ACC112 (cell line): ENCODE results near the gene ABTB2.
A peak's percentile ranks its signal among the peaks of the same experiment; 100 is the strongest.

Experiments used
- H2AFZ ChIP-seq: fragments of 200-600 bp; sonication (generic); one replicate; pipeline ENCODE4 v1.6.0; 2017; ENCODE audit warnings: antibody characterized with exemption, low read length; ENCODE audit not compliant: unreplicated experiment
- H3K27ac ChIP-seq: fragments of 200-600 bp; sonication (generic); 2 replicates; pipeline ENCODE4 v1.5.1; 2014; ENCODE audit warnings: low read depth, mild to moderate bottlenecking, antibody characterized with exemption, low read length, moderate library complexity
- H3K27me3 ChIP-seq: fragments of 200-600 bp; sonication (generic); 2 replicates; pipeline ENCODE4 v1.6.1; 2014; ENCODE audit warnings: mild to moderate bottlenecking, antibody characterized with exemption, low read length, moderate library complexity, mixed read lengths; ENCODE audit not compliant: insufficient read depth
- H3K36me3 ChIP-seq: fragments of 200-600 bp; sonication (generic); 2 replicates; pipeline ENCODE4 v1.6.1; 2016; ENCODE audit warnings: mild to moderate bottlenecking, antibody characterized with exemption, low read length, moderate library complexity, mixed read lengths; ENCODE audit not compliant: insufficient read depth
- H3K4me1 ChIP-seq: fragments of 200-600 bp; sonication (generic); one replicate; pipeline ENCODE4 v1.6.1; 2016; ENCODE audit warnings: low read length, mixed read lengths; ENCODE audit not compliant: insufficient read depth, unreplicated experiment, control insufficient read depth
- H3K4me3 ChIP-seq: fragments of 200-600 bp; sonication (generic); 2 replicates; pipeline ENCODE4 v1.5.1; 2014; ENCODE audit warnings: mild to moderate bottlenecking, low read depth, low read length
- H3K79me2 ChIP-seq: fragments of 200-600 bp; sonication (generic); one replicate; pipeline ENCODE4 v1.6.0; 2016; ENCODE audit warnings: low read length; ENCODE audit not compliant: control insufficient read depth, unreplicated experiment, insufficient read depth

Gene ABTB2

GRCh38 chr11:34290926-34291325 lies 66.9 kb downstream of the ABTB2 start:
- H3K36me3 ChIP-seq = no peaks in the 10 kb centered on the region
- no peaks in the 10 kb centered on the region for H3K4me1 ChIP-seq
- no peak overlapping the region for H3K4me3 ChIP-seq
- H2AFZ ChIP-seq = no peak overlapping the region
- no peak overlapping the region for H3K27ac ChIP-seq
- no peaks in the 10 kb centered on the region for H3K79me2 ChIP-seq
- no peaks in the 10 kb centered on the region for H3K27me3 ChIP-seq

GRCh38 chr11:34288492-34288891 lies 69.3 kb downstream of the ABTB2 start:
- Histone ChIP-seq H3K27me3 (no peaks in the 10 kb centered on the region), H3K79me2 (no peaks in the 10 kb centered on the region), H3K27ac (no peak overlapping the region), H3K4me3 (no peak overlapping the region), H3K4me1 (no peaks in the 10 kb centered on the region), H3K36me3 (no peaks in the 10 kb centered on the region), H2AFZ (no peak overlapping the region)

DNA sequence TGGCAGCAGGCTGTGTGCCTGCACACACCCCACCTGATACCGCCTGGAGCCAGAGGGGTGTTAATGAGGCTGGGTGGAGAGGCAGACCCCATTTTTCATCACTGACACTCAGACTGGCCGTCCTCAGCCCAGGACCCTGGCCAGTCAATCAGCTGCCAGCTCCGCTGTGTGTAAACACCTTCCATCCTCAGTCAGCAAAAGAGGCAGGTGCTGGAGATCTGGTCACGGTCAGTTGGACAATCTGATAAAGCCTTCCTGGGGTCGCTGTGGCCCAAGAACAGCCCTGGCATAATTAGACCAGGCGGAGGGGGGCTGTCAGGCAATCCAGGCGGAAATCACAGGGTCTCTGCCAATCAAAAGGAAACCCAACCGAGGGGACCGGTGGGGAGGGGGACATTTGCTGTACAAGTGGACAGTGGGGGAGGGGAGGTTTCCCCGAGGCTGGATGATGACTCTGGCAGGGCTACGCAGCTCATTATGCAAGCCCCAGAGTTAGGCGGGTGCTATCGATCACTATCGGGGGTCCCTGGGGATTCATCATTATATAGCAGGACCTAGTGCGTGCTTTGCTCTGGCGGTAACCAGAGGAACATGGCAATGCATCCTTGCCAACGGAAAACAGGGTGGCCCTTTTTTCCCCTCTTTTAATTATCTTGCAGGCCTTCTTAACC lies 72.9 kb downstream of the ABTB2 start:
- H2AFZ ChIP-seq = no peak overlapping the region
- H3K27me3 ChIP-seq = no peaks in the 10 kb centered on the region
- peaks cover 10% of the 10 kb centered on the region for H3K4me1 ChIP-seq
- H3K36me3 ChIP-seq = no peaks in the 10 kb centered on the region
- H3K27ac ChIP-seq = no peak overlapping the region
- H3K79me2 ChIP-seq = no peaks in the 10 kb centered on the region
- H3K4me3 ChIP-seq = no peak overlapping the region

DNA sequence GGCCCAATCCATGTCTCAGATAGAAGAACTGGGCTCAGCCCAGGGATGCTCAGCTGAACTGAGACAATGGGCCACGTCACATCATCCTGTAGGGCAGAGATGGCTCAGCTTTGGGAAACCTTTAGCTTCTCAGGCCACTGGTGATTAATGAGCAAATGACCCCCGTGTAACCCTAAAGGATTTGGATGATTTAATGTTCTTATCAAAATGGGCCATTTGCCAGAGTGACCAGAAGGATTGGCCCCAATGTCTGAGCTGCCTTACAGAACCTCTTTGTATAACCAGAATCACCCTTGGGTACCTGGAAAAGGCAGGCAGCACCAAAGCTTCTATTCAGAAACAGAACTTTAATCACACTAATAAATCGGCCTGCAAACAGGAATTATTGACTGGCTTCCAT lies 73.7 kb downstream of the ABTB2 start:
- no peaks in the 10 kb centered on the region for H3K79me2 ChIP-seq
- no peaks in the 10 kb centered on the region for H3K36me3 ChIP-seq
- H3K27ac ChIP-seq = no peak overlapping the region
- H3K27me3 ChIP-seq = no peaks in the 10 kb centered on the region
- no peak overlapping the region for H2AFZ ChIP-seq
- peaks cover 10% of the 10 kb centered on the region for H3K4me1 ChIP-seq
- no peak overlapping the region for H3K4me3 ChIP-seq

GRCh38 chr11:34280945-34281872 lies 76.6 kb downstream of the ABTB2 start:
- Histone ChIP-seq H3K4me1 (peaks cover 10% of the 10 kb centered on the region), H3K27me3 (no peaks in the 10 kb centered on the region), H3K79me2 (no peaks in the 10 kb centered on the region), H3K4me3 (no peak overlapping the region), H3K27ac (no peak overlapping the region), H3K36me3 (no peaks in the 10 kb centered on the region), H2AFZ (no peak overlapping the region)

DNA sequence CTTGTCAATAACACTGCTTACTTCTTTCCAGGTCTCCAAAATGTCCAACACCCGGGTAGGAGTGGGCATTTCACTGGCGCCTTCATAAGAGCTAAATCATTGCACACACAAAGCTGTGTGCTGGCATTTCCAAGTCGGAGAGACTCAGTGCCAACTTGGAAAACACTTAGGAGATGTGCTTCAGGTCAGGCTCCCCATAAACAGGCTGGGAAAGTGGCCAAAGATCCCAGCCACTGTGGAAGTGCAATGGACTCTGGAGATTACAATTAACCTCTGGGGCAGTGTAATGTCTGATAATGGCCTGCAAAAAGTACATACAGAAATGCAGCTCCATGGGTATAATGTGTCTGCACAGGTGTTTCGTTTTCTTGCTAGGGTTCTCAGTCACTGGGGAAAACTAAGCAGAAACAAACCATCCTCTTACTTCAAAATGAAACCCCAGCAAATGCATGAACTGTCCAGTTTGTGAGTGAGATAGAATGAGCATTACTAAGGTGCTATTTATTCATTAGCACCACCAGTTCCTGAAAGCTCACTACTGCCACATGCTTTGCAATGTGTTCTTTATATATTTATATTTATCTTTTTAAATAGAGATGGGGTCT lies 79.0 kb downstream of the ABTB2 start:
- no peak overlapping the region for H3K4me3 ChIP-seq
- H2AFZ ChIP-seq = no peak overlapping the region
- no peak overlapping the region for H3K27ac ChIP-seq
- H3K27me3 ChIP-seq = no peaks in the 10 kb centered on the region
- no peaks in the 10 kb centered on the region for H3K79me2 ChIP-seq
- peaks cover 31% of the 10 kb centered on the region for H3K4me1 ChIP-seq
- no peaks in the 10 kb centered on the region for H3K36me3 ChIP-seq

GRCh38 chr11:34278175-34278574 lies 79.6 kb downstream of the ABTB2 start:
- Histone ChIP-seq H3K79me2 (peaks cover 3% of the 10 kb centered on the region), H2AFZ (no peak overlapping the region), H3K27me3 (no peaks in the 10 kb centered on the region), H3K4me3 (no peak overlapping the region), H3K27ac (no peak overlapping the region), H3K36me3 (no peaks in the 10 kb centered on the region), H3K4me1 (peaks cover 31% of the 10 kb centered on the region)

- H3K4me3 ChIP-seq = no peak overlapping the region
- H3K27ac ChIP-seq = no peak overlapping the region
- peaks cover 31% of the 10 kb centered on the region for H3K4me1 ChIP-seq
- no peak overlapping the region for H2AFZ ChIP-seq
- no peaks in the 10 kb centered on the region for H3K36me3 ChIP-seq
- no peaks in the 10 kb centered on the region for H3K27me3 ChIP-seq
- H3K79me2 ChIP-seq = peaks cover 3% of the 10 kb centered on the region
Observed at GRCh38 chr11:34277171-34277570, 80.6 kb downstream of the ABTB2 start.

DNA sequence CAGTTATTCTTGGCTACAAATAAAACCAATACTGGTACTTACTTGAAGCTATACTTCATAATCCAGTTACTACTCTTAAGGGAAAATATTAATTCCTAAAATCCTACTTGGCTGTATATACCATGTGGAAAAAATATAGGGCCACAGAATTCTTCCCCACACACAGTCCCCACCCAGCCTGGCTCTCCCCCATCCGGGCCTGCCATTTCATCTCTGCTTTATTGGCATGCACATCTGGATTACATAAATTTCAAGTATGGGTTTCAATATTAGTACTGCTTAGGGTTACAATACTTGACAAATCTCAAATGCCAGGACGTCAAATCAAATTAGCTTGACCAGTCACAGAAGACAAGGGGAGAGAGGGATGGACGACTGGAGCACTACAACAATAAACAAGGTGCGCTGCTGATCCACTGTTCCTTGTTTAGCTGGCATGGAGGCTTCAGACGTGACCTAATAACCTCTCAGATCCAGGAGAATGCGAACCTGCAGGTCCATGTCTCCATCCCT lies 81.4 kb downstream of the ABTB2 start:
- Histone ChIP-seq H3K27me3 (no peaks in the 10 kb centered on the region), H3K36me3 (no peaks in the 10 kb centered on the region), H3K4me3 (no peak overlapping the region), H2AFZ (no peak overlapping the region), H3K79me2 (peaks cover 3% of the 10 kb centered on the region), H3K4me1 (peaks cover 27% of the 10 kb centered on the region), H3K27ac (no peak overlapping the region)

- H3K27ac ChIP-seq = peak overlapping the region; percentile 65
Observed at GRCh38 chr11:34275486-34275885, 82.3 kb downstream of the ABTB2 start.

More at GRCh38 chr11:34275486-34275885, 82.3 kb downstream of the ABTB2 start:
- H3K36me3 ChIP-seq = no peaks in the 10 kb centered on the region
- H2AFZ ChIP-seq = no peak overlapping the region
- H3K4me3 ChIP-seq = no peak overlapping the region
- H3K79me2 ChIP-seq = peaks cover 3% of the 10 kb centered on the region
- H3K27me3 ChIP-seq = no peaks in the 10 kb centered on the region
- peaks cover 21% of the 10 kb centered on the region for H3K4me1 ChIP-seq
